Astrocyte (in vitro differentiated cells and primary cell): ENCODE results near the gene GGACT. TPM values are rescaled to one million over a fixed set of nuclear protein-coding genes. Genes with fewer than 3 reads are reported as not detected.

Experiments used
- DNase-seq: peaks from one replicate; pipeline ENCODE4 v3.0.0-alpha.2; 2010; ENCODE audit warnings: low read depth
- FAIRE-seq: peaks from 2 replicates; lab custom pipeline; 2011; peaks lifted over from hg19 to GRCh38; lab: Jason Lieb, UNC
- H2AFZ ChIP-seq: 2 replicates; pipeline ENCODE4 v1.6.0; 2012; ENCODE audit warnings: low read depth, low read length, inconsistent platforms
- H3K27ac ChIP-seq: 2 replicates; pipeline ENCODE4 v1.5.1; 2011; ENCODE audit warnings: low read depth, low read length, inconsistent platforms
- H3K27me3 ChIP-seq: 2 replicates; pipeline ENCODE4 v1.6.0; 2011; ENCODE audit warnings: low read length, inconsistent platforms; ENCODE audit not compliant: insufficient read depth
- H3K36me3 ChIP-seq: 2 replicates; pipeline ENCODE4 v1.5.1; 2011; ENCODE audit warnings: low read length, inconsistent platforms; ENCODE audit not compliant: insufficient read depth
- H3K4me1 ChIP-seq: 2 replicates; pipeline ENCODE4 v1.5.1; 2011; ENCODE audit warnings: low read length, inconsistent platforms; ENCODE audit not compliant: insufficient read depth
- H3K4me2 ChIP-seq: 2 replicates; pipeline ENCODE4 v1.6.0; 2012; ENCODE audit warnings: low read length, inconsistent platforms
- H3K4me3 ChIP-seq: 2 replicates; pipeline ENCODE4 v1.5.1; 2011; ENCODE audit warnings: low read depth, mild to moderate bottlenecking, low read length, inconsistent platforms; ENCODE audit not compliant: insufficient read depth
- H3K79me2 ChIP-seq: 2 replicates; pipeline ENCODE4 v1.6.0; 2012; ENCODE audit warnings: mild to moderate bottlenecking, low read length, inconsistent platforms; ENCODE audit not compliant: insufficient read depth
- H3K9ac ChIP-seq: 2 replicates; pipeline ENCODE4 v1.6.0; 2012; ENCODE audit warnings: mild to moderate bottlenecking, low read length, inconsistent platforms
- H3K9me3 ChIP-seq: 2 replicates; pipeline ENCODE4 v1.5.1; 2012; ENCODE audit warnings: low read depth, mild to moderate bottlenecking, low read length, inconsistent platforms; ENCODE audit not compliant: insufficient read depth
- H4K20me1 ChIP-seq: 2 replicates; pipeline ENCODE4 v1.6.0; 2012; ENCODE audit warnings: low read length, inconsistent platforms; ENCODE audit not compliant: insufficient read depth
- H3K27ac Mint-ChIP-seq: one replicate; pipeline ENCODE4 v1.8.0; 2021; ENCODE audit warnings: mild to moderate bottlenecking, mixed read lengths; ENCODE audit not compliant: unreplicated experiment
- H3K27me3 Mint-ChIP-seq: one replicate; pipeline ENCODE4 v1.8.0; 2021; ENCODE audit warnings: low read depth, mixed read lengths; ENCODE audit not compliant: unreplicated experiment
- H3K36me3 Mint-ChIP-seq: one replicate; pipeline ENCODE4 v1.8.0; 2021; ENCODE audit warnings: low read depth, mixed read lengths; ENCODE audit not compliant: unreplicated experiment
- H3K4me1 Mint-ChIP-seq: one replicate; pipeline ENCODE4 v1.8.0; 2021; ENCODE audit warnings: low read depth, mixed read lengths; ENCODE audit not compliant: unreplicated experiment
- H3K4me3 Mint-ChIP-seq: one replicate; pipeline ENCODE4 v1.8.0; 2021; ENCODE audit warnings: mild to moderate bottlenecking, moderate library complexity, mixed read lengths; ENCODE audit not compliant: unreplicated experiment
- H3K9me3 Mint-ChIP-seq: one replicate; pipeline ENCODE4 v1.8.0; 2021; ENCODE audit warnings: mild to moderate bottlenecking, mixed read lengths; ENCODE audit not compliant: unreplicated experiment
- CTCF ChIP-seq: IDR thresholded peaks from 2 replicates; pipeline ENCODE4 v1.5.1; 2011; ENCODE audit warnings: low read depth, mild to moderate bottlenecking, inconsistent platforms, low read length, moderate library complexity; ENCODE audit not compliant: insufficient read depth
- EZH2 ChIP-seq: IDR thresholded peaks from 2 replicates; pipeline ENCODE4 v1.6.1; 2012; ENCODE audit warnings: mild to moderate bottlenecking, low read length, inconsistent platforms; ENCODE audit not compliant: insufficient read depth
- total RNA-seq: library from RNA; stranded (reverse); gene quantifications from 2 replicates; pipeline ENCODE4 v1.2.1, GENCODE V29; 2021

GGACT gene
- total RNA-seq, 1 donor from 2014 or later = 7.7 TPM

GRCh38 chr13:100528353-100528752 lies 60.2 kb downstream of the GGACT start:
- Histone ChIP-seq H3K4me3 (no peak overlapping the region), H3K4me1 (no peaks in the 10 kb centered on the region), H3K9me3 (no peaks in the 10 kb centered on the region), H3K36me3 (no peaks in the 10 kb centered on the region), H3K4me2 (no peak overlapping the region), H4K20me1 (no peaks in the 10 kb centered on the region), H2AFZ (no peak overlapping the region), H3K27me3 (no peaks in the 10 kb centered on the region), H3K27ac (no peak overlapping the region), H3K9ac (no peak overlapping the region), H3K79me2 (no peaks in the 10 kb centered on the region)
- Mint-ChIP-seq H3K27me3 (no peaks in the 10 kb centered on the region), H3K9me3 (no peaks in the 10 kb centered on the region), H3K4me1 (peaks cover 2% of the 10 kb centered on the region), H3K27ac (no peak overlapping the region), H3K4me3 (no peak overlapping the region), H3K36me3 (peaks cover 12% of the 10 kb centered on the region)
- no peak for DNase-seq
- TF ChIP-seq CTCF (no peak), EZH2 (no peak)
- no peak for FAIRE-seq

- Histone ChIP-seq H3K36me3 (no peaks in the 10 kb centered on the region), H3K4me3 (no peak overlapping the region), H3K4me1 (no peaks in the 10 kb centered on the region), H3K27ac (no peak overlapping the region), H3K9ac (no peak overlapping the region), H3K79me2 (no peaks in the 10 kb centered on the region), H3K9me3 (no peaks in the 10 kb centered on the region), H3K4me2 (no peak overlapping the region), H2AFZ (no peak overlapping the region), H4K20me1 (no peaks in the 10 kb centered on the region), H3K27me3 (no peaks in the 10 kb centered on the region)
- FAIRE-seq = no peak
- no peak overlapping the region for H3K4me3 Mint-ChIP-seq
- H3K9me3 Mint-ChIP-seq = no peaks in the 10 kb centered on the region
- no peak overlapping the region for H3K27ac Mint-ChIP-seq
- DNase-seq = no peak
- peaks cover 16% of the 10 kb centered on the region for H3K36me3 Mint-ChIP-seq
- TF ChIP-seq CTCF = no peak
- no peak for TF ChIP-seq EZH2
- H3K4me1 Mint-ChIP-seq = peaks cover 2% of the 10 kb centered on the region
- no peaks in the 10 kb centered on the region for H3K27me3 Mint-ChIP-seq
These were observed 60.9 kb downstream of the GGACT start for GRCh38 chr13:100527644-100528043.

- no peaks in the 10 kb centered on the region for H3K9me3 Mint-ChIP-seq
- H2AFZ ChIP-seq = no peak overlapping the region
- no peak overlapping the region for H3K27ac ChIP-seq
- no peaks in the 10 kb centered on the region for H3K9me3 ChIP-seq
- H3K27me3 ChIP-seq = no peaks in the 10 kb centered on the region
- H3K4me3 ChIP-seq = no peak overlapping the region
- H3K9ac ChIP-seq = no peak overlapping the region
- H3K4me3 Mint-ChIP-seq = no peak overlapping the region
- H3K27me3 Mint-ChIP-seq = no peaks in the 10 kb centered on the region
- FAIRE-seq (no peak), DNase-seq (no peak)
- H3K79me2 ChIP-seq = no peaks in the 10 kb centered on the region
- H3K27ac Mint-ChIP-seq = no peak overlapping the region
- H3K4me1 ChIP-seq = no peaks in the 10 kb centered on the region
- H3K4me2 ChIP-seq = no peak overlapping the region
- peaks cover 2% of the 10 kb centered on the region for H3K4me1 Mint-ChIP-seq
- H3K36me3 Mint-ChIP-seq = peaks cover 16% of the 10 kb centered on the region
- no peaks in the 10 kb centered on the region for H4K20me1 ChIP-seq
- TF ChIP-seq CTCF (no peak), EZH2 (no peak)
- H3K36me3 ChIP-seq = no peaks in the 10 kb centered on the region
These were observed 62.1 kb downstream of the GGACT start for GRCh38 chr13:100526318-100527000.
